Loucy (cell line): ENCODE results near the gene UTP11.

Experiments
- CTCF ChIP-seq: fragments of 200-600 bp; sonication (generic); conservative IDR thresholded peaks from 2 replicates; pipeline ENCODE4 v1.5.1; 2014; ENCODE audit warnings: mild to moderate bottlenecking, antibody characterized with exemption, low read length
- EZH2phosphoT487 ChIP-seq: fragments of 200-600 bp; IDR thresholded peaks from 2 replicates; pipeline ENCODE4 v1.6.1; 2018; ENCODE audit warnings: antibody characterized with exemption, mild to moderate bottlenecking, moderate library complexity, borderline replicate concordance

GRCh38 chr1:38041936-38042834 lies 29.7 kb downstream of the UTP11 start:
- TF ChIP-seq CTCF (no peak), EZH2phosphoT487 (no peak)
